ENCODE measurements around the gene PPP2R2C. TPM values are rescaled to one million over a fixed set of nuclear protein-coding genes. Genes with fewer than 3 reads are reported as not detected.

The PPP2R2C gene
- total and polyA plus RNA-seq, 10 of the 15 experiments (the other 5 are each of a cell fraction or from before 2014, with no cell fraction given), result 0.13 to 0.15 TPM; not detected in 8

DNA sequence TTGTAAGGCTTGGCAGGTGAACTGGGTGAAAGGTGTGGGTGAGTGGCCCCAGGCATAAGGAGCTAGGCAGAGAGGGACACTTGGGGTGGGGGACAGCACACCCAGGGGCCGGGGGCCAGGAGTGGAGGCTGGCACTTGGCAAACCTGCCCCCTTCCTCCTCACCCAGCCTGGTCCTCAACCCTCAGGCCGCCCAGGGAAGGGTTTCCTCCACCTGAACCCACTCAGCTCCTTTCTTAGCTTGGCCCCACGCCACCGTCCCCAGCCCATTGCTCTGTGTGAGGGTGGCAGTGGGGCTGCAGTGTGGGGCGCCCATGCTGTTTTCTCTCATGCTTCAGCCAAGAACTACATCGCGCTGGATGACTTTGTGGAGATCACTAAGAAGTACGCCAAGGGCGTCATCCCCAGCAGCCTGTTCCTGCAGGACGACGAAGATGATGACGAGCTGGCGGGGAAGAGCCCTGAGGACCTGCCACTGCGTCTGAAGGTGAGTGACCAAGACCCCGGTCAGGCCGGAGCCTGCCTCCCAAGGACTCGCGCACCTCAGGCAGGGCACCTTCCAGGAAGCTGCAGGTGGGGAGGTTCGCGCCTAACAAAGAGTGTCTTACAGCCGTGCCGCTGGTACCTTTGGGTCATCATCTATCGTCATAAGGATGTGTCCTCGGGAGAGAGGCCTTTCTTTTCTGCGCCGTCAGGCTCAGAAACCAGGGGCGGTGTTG, 177.6 kb downstream of the PPP2R2C start (continued):
- TF ChIP-seq, protein P1, sequence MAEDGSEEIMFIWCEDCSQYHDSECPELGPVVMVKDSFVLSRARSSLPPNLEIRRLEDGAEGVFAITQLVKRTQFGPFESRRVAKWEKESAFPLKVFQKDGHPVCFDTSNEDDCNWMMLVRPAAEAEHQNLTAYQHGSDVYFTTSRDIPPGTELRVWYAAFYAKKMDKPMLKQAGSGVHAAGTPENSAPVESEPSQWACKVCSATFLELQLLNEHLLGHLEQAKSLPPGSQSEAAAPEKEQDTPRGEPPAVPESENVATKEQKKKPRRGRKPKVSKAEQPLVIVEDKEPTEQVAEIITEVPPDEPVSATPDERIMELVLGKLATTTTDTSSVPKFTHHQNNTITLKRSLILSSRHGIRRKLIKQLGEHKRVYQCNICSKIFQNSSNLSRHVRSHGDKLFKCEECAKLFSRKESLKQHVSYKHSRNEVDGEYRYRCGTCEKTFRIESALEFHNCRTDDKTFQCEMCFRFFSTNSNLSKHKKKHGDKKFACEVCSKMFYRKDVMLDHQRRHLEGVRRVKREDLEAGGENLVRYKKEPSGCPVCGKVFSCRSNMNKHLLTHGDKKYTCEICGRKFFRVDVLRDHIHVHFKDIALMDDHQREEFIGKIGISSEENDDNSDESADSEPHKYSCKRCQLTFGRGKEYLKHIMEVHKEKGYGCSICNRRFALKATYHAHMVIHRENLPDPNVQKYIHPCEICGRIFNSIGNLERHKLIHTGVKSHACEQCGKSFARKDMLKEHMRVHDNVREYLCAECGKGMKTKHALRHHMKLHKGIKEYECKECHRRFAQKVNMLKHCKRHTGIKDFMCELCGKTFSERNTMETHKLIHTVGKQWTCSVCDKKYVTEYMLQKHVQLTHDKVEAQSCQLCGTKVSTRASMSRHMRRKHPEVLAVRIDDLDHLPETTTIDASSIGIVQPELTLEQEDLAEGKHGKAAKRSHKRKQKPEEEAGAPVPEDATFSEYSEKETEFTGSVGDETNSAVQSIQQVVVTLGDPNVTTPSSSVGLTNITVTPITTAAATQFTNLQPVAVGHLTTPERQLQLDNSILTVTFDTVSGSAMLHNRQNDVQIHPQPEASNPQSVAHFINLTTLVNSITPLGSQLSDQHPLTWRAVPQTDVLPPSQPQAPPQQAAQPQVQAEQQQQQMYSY (CRISPR knock-in tag; IDR thresholded peaks at IDR 0.05), result no peak
- TF ChIP-seq, protein P2, sequence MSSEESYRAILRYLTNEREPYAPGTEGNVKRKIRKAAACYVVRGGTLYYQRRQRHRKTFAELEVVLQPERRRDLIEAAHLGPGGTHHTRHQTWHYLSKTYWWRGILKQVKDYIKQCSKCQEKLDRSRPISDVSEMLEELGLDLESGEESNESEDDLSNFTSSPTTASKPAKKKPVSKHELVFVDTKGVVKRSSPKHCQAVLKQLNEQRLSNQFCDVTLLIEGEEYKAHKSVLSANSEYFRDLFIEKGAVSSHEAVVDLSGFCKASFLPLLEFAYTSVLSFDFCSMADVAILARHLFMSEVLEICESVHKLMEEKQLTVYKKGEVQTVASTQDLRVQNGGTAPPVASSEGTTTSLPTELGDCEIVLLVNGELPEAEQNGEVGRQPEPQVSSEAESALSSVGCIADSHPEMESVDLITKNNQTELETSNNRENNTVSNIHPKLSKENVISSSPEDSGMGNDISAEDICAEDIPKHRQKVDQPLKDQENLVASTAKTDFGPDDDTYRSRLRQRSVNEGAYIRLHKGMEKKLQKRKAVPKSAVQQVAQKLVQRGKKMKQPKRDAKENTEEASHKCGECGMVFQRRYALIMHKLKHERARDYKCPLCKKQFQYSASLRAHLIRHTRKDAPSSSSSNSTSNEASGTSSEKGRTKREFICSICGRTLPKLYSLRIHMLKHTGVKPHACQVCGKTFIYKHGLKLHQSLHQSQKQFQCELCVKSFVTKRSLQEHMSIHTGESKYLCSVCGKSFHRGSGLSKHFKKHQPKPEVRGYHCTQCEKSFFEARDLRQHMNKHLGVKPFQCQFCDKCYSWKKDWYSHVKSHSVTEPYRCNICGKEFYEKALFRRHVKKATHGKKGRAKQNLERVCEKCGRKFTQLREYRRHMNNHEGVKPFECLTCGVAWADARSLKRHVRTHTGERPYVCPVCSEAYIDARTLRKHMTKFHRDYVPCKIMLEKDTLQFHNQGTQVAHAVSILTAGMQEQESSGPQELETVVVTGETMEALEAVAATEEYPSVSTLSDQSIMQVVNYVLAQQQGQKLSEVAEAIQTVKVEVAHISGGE (CRISPR knock-in tag; IDR thresholded peaks at IDR 0.05), result no peak
- TF ChIP-seq ESRRA (IDR thresholded peaks at IDR 0.05; ENCODE audit: low read length) (no peak), ZNF274 (IDR thresholded peaks at IDR 0.05; ENCODE audit: insufficient read depth, insufficient read length) (no peak), POLR2AphosphoS2 (IDR thresholded peaks at IDR 0.05; ENCODE audit: low read depth, low read length) (no peak), RB1 (IDR thresholded peaks at IDR 0.05; ENCODE audit: borderline replicate concordance) (no peak), MTA3 (IDR thresholded peaks at IDR 0.05; ENCODE audit: borderline replicate concordance, low read length) (no peak), JUND (IDR thresholded peaks at IDR 0.05; ENCODE audit: low read depth, low read length) (no peak), MTA2 (IDR thresholded peaks at IDR 0.05; ENCODE audit: low read depth) (no peak), SP1 (IDR thresholded peaks at IDR 0.05; ENCODE audit: low read depth, low read length) (no peak)
- TF ChIP-seq, protein P3, sequence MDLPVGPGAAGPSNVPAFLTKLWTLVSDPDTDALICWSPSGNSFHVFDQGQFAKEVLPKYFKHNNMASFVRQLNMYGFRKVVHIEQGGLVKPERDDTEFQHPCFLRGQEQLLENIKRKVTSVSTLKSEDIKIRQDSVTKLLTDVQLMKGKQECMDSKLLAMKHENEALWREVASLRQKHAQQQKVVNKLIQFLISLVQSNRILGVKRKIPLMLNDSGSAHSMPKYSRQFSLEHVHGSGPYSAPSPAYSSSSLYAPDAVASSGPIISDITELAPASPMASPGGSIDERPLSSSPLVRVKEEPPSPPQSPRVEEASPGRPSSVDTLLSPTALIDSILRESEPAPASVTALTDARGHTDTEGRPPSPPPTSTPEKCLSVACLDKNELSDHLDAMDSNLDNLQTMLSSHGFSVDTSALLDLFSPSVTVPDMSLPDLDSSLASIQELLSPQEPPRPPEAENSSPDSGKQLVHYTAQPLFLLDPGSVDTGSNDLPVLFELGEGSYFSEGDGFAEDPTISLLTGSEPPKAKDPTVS (IDR thresholded peaks at IDR 0.05; ENCODE audit: low read depth, low read length), result no peak

All from GM12878 (cell line).